Astrocyte (in vitro differentiated cells and primary cell): ENCODE results near the gene IQGAP2. TPM values are rescaled to one million over a fixed set of nuclear protein-coding genes. Genes with fewer than 3 reads are reported as not detected.

Experiments
- DNase-seq: peaks from one replicate; pipeline ENCODE4 v3.0.0-alpha.2; 2010; ENCODE audit warnings: low read depth
- FAIRE-seq: peaks from 2 replicates; lab custom pipeline; 2011; peaks lifted over from hg19 to GRCh38; lab: Jason Lieb, UNC
- H2AFZ ChIP-seq: 2 replicates; pipeline ENCODE4 v1.6.0; 2012; ENCODE audit warnings: low read depth, low read length, inconsistent platforms
- H3K27ac ChIP-seq: 2 replicates; pipeline ENCODE4 v1.5.1; 2011; ENCODE audit warnings: low read depth, low read length, inconsistent platforms
- H3K27me3 ChIP-seq: 2 replicates; pipeline ENCODE4 v1.6.0; 2011; ENCODE audit warnings: low read length, inconsistent platforms; ENCODE audit not compliant: insufficient read depth
- H3K36me3 ChIP-seq: 2 replicates; pipeline ENCODE4 v1.5.1; 2011; ENCODE audit warnings: low read length, inconsistent platforms; ENCODE audit not compliant: insufficient read depth
- H3K4me1 ChIP-seq: 2 replicates; pipeline ENCODE4 v1.5.1; 2011; ENCODE audit warnings: low read length, inconsistent platforms; ENCODE audit not compliant: insufficient read depth
- H3K4me2 ChIP-seq: 2 replicates; pipeline ENCODE4 v1.6.0; 2012; ENCODE audit warnings: low read length, inconsistent platforms
- H3K4me3 ChIP-seq: 2 replicates; pipeline ENCODE4 v1.5.1; 2011; ENCODE audit warnings: low read depth, mild to moderate bottlenecking, low read length, inconsistent platforms; ENCODE audit not compliant: insufficient read depth
- H3K79me2 ChIP-seq: 2 replicates; pipeline ENCODE4 v1.6.0; 2012; ENCODE audit warnings: mild to moderate bottlenecking, low read length, inconsistent platforms; ENCODE audit not compliant: insufficient read depth
- H3K9ac ChIP-seq: 2 replicates; pipeline ENCODE4 v1.6.0; 2012; ENCODE audit warnings: mild to moderate bottlenecking, low read length, inconsistent platforms
- H3K9me3 ChIP-seq: 2 replicates; pipeline ENCODE4 v1.5.1; 2012; ENCODE audit warnings: low read depth, mild to moderate bottlenecking, low read length, inconsistent platforms; ENCODE audit not compliant: insufficient read depth
- H4K20me1 ChIP-seq: 2 replicates; pipeline ENCODE4 v1.6.0; 2012; ENCODE audit warnings: low read length, inconsistent platforms; ENCODE audit not compliant: insufficient read depth
- H3K27ac Mint-ChIP-seq: one replicate; pipeline ENCODE4 v1.8.0; 2021; ENCODE audit warnings: mild to moderate bottlenecking, mixed read lengths; ENCODE audit not compliant: unreplicated experiment
- H3K27me3 Mint-ChIP-seq: one replicate; pipeline ENCODE4 v1.8.0; 2021; ENCODE audit warnings: low read depth, mixed read lengths; ENCODE audit not compliant: unreplicated experiment
- H3K36me3 Mint-ChIP-seq: one replicate; pipeline ENCODE4 v1.8.0; 2021; ENCODE audit warnings: low read depth, mixed read lengths; ENCODE audit not compliant: unreplicated experiment
- H3K4me1 Mint-ChIP-seq: one replicate; pipeline ENCODE4 v1.8.0; 2021; ENCODE audit warnings: low read depth, mixed read lengths; ENCODE audit not compliant: unreplicated experiment
- H3K4me3 Mint-ChIP-seq: one replicate; pipeline ENCODE4 v1.8.0; 2021; ENCODE audit warnings: mild to moderate bottlenecking, moderate library complexity, mixed read lengths; ENCODE audit not compliant: unreplicated experiment
- H3K9me3 Mint-ChIP-seq: one replicate; pipeline ENCODE4 v1.8.0; 2021; ENCODE audit warnings: mild to moderate bottlenecking, mixed read lengths; ENCODE audit not compliant: unreplicated experiment
- CTCF ChIP-seq: IDR thresholded peaks from 2 replicates; pipeline ENCODE4 v1.5.1; 2011; ENCODE audit warnings: low read depth, mild to moderate bottlenecking, inconsistent platforms, low read length, moderate library complexity; ENCODE audit not compliant: insufficient read depth
- EZH2 ChIP-seq: IDR thresholded peaks from 2 replicates; pipeline ENCODE4 v1.6.1; 2012; ENCODE audit warnings: mild to moderate bottlenecking, low read length, inconsistent platforms; ENCODE audit not compliant: insufficient read depth
- total RNA-seq: library from RNA; stranded (reverse); gene quantifications from 2 replicates; pipeline ENCODE4 v1.2.1, GENCODE V29; 2021

Gene IQGAP2
- total RNA-seq, 1 donor from 2014 or later: 2.9 TPM

- H3K4me3 ChIP-seq: no peak overlapping the region
- H3K27ac ChIP-seq: no peak overlapping the region
- TF ChIP-seq CTCF (no peak), EZH2 (no peak)
- no peaks in the 10 kb centered on the region for H3K9me3 ChIP-seq
- H3K9ac ChIP-seq: no peak overlapping the region
- no peak for DNase-seq
- Mint-ChIP-seq H3K4me3 (no peak overlapping the region), H3K27me3 (peaks cover 4% of the 10 kb centered on the region), H3K27ac (no peak overlapping the region), H3K9me3 (no peaks in the 10 kb centered on the region), H3K36me3 (no peaks in the 10 kb centered on the region), H3K4me1 (no peaks in the 10 kb centered on the region)
- H2AFZ ChIP-seq: no peak overlapping the region
- H4K20me1 ChIP-seq: no peaks in the 10 kb centered on the region
- no peak for FAIRE-seq
- H3K36me3 ChIP-seq: no peaks in the 10 kb centered on the region
- H3K79me2 ChIP-seq: no peaks in the 10 kb centered on the region
- H3K4me1 ChIP-seq: no peaks in the 10 kb centered on the region
- no peak overlapping the region for H3K4me2 ChIP-seq
- H3K27me3 ChIP-seq: no peaks in the 10 kb centered on the region
Measured at GRCh38 chr5:76471987-76472334, 68.9 kb downstream of the IQGAP2 start.

- no peak for FAIRE-seq
- Mint-ChIP-seq H3K4me1 (no peaks in the 10 kb centered on the region), H3K9me3 (no peaks in the 10 kb centered on the region), H3K27ac (no peak overlapping the region), H3K27me3 (peaks cover 4% of the 10 kb centered on the region), H3K36me3 (no peaks in the 10 kb centered on the region), H3K4me3 (no peak overlapping the region)
- Histone ChIP-seq H3K4me1 (no peaks in the 10 kb centered on the region), H3K4me3 (no peak overlapping the region), H3K9ac (no peak overlapping the region), H3K4me2 (no peak overlapping the region), H3K79me2 (no peaks in the 10 kb centered on the region), H3K27me3 (no peaks in the 10 kb centered on the region), H4K20me1 (no peaks in the 10 kb centered on the region), H3K27ac (no peak overlapping the region), H3K36me3 (no peaks in the 10 kb centered on the region), H3K9me3 (no peaks in the 10 kb centered on the region), H2AFZ (no peak overlapping the region)
- DNase-seq: no peak
- TF ChIP-seq CTCF (no peak), EZH2 (no peak)
Measured at GRCh38 chr5:76472335-76473008, 69.4 kb downstream of the IQGAP2 start.

DNA sequence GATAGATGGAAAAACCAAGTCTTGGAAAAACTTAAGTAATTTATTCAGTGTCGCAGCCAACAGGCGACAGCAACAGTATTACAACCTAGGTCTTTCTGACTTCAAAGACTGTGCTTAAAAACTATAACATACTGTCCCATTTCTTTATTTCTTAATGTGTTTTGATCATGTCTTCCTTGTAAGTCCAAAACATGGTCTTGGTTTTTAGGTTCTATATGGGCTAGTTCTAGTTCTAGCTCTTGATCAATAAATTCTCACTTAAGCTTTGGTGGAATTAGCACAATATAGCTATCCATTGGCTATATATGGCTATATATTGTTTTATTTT lies 69.9 kb downstream of the IQGAP2 start:
- no peak for DNase-seq

More for the DNA sequence above, 69.9 kb downstream of the IQGAP2 start:
- Histone ChIP-seq H3K4me2 (no peak overlapping the region), H3K27ac (no peak overlapping the region), H3K9ac (no peak overlapping the region), H3K4me3 (no peak overlapping the region), H4K20me1 (no peaks in the 10 kb centered on the region), H3K79me2 (no peaks in the 10 kb centered on the region), H3K9me3 (no peaks in the 10 kb centered on the region), H2AFZ (no peak overlapping the region), H3K27me3 (no peaks in the 10 kb centered on the region), H3K4me1 (no peaks in the 10 kb centered on the region), H3K36me3 (no peaks in the 10 kb centered on the region)
- Mint-ChIP-seq H3K27ac (no peak overlapping the region), H3K4me1 (no peaks in the 10 kb centered on the region), H3K9me3 (no peaks in the 10 kb centered on the region), H3K4me3 (no peak overlapping the region), H3K27me3 (peaks cover 4% of the 10 kb centered on the region), H3K36me3 (no peaks in the 10 kb centered on the region)
- no peak for TF ChIP-seq EZH2
- no peak for TF ChIP-seq CTCF
- FAIRE-seq: no peak
